GM18870 (cell line): ENCODE results near the gene TLR10.
"Not testable (repeated sequence)": the region's sequence is repeated elsewhere in the genome, so short reads cannot be mapped to it uniquely, and the experiment has no call there.

Experiments
- ATAC-seq: cut with Tn5 transposase; IDR thresholded peaks from one replicate; pipeline ENCODE4 v1.9.1; 2021; ENCODE audit warnings: moderate library complexity; ENCODE audit not compliant: unreplicated experiment

TLR10 gene, protein sequence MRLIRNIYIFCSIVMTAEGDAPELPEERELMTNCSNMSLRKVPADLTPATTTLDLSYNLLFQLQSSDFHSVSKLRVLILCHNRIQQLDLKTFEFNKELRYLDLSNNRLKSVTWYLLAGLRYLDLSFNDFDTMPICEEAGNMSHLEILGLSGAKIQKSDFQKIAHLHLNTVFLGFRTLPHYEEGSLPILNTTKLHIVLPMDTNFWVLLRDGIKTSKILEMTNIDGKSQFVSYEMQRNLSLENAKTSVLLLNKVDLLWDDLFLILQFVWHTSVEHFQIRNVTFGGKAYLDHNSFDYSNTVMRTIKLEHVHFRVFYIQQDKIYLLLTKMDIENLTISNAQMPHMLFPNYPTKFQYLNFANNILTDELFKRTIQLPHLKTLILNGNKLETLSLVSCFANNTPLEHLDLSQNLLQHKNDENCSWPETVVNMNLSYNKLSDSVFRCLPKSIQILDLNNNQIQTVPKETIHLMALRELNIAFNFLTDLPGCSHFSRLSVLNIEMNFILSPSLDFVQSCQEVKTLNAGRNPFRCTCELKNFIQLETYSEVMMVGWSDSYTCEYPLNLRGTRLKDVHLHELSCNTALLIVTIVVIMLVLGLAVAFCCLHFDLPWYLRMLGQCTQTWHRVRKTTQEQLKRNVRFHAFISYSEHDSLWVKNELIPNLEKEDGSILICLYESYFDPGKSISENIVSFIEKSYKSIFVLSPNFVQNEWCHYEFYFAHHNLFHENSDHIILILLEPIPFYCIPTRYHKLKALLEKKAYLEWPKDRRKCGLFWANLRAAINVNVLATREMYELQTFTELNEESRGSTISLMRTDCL

DNA sequence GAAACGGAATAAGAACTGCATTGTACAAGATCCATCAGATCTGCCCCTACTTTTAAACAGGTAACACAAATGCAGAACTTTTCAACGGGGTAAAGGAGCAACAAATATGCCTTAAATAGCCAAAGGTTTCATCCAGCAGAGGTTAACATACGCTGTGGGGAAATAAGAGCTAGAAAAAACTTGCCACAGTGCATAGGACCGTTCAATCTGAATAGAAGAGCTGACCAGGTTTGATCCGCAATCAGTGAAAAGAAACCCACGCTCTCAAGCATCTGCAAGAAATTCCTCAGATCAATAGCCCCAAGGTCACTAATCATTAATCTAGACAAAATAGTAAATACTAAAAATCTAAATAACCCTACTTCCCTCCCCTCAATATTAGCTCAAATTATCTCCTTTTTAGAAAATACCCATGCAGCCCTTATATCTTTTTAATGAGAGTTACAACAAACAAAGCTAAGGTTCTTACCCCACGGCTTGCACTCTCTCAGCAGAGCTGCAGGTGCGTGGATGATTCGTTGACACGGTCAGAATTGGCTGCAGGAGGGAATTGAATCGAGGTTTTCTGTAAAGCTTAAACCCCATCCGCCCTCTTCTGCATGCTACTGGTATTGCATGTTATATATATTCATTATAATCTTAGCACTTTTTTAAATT, at the start of gene TLR10:
Gene TLR10 (minus strand): TSS at position 539 of the 657 bp plus-strand sequence. CDS start 7,400 bp downstream, outside the sequence.
- ATAC-seq = peak; percentile 54

DNA sequence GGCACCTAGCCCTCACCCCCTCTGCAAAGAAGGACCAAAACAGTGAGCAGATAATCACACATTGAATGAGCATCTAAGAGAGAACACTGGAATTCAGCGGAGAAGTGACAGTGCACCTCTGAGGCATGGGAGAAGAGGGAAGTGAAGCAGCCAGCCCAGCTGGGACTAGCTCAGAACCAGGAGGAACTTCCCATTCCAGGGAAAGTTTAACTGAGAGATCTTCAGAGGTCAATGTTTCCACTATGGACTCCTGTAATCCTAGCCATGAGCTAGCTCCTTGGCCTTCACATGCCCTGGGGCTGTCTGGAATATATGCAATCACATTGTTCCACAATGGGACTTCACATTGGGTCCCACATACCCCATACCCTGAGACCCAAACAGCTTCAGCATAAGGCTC, 49.4 kb upstream of the TLR10 start:
- ATAC-seq = no peak

DNA sequence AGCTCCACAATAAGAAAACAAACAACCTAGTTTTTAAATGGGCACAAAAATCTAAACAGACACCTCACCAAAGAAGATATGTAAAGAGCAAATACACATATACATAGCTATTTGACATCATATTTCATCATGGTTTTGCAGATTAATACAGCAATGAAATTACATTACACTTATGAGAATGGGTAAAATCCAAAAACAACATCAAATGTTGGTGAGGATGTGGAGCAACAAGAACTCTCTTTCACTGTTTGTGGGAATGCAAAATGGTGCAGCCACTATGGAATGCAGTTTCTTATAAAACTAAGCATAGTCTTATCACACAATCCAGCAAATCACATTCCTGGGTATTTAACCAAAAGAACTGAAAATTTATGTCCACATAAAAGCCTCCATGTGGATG, 48.9 kb upstream of the TLR10 start:
- no peak for ATAC-seq

DNA sequence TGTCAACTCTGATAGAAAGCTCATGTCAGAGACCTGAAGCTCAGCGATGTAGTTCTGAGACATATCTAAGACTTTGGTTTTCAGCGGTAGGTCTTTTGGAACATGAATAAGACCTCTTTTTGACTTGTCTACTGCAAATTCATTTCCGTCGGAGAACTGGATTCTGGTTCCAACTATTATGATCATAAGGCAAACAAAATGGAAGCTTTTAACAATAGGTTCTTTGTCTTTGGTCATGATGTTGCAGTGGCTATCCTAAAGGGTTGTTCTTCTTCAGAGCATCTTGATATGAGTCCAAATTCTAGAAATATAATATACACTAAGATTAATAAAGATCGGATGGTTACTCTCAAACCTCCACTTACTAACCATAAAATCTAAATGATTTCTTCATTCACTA, 46.4 kb upstream of the TLR10 start:
- no peak for ATAC-seq

DNA sequence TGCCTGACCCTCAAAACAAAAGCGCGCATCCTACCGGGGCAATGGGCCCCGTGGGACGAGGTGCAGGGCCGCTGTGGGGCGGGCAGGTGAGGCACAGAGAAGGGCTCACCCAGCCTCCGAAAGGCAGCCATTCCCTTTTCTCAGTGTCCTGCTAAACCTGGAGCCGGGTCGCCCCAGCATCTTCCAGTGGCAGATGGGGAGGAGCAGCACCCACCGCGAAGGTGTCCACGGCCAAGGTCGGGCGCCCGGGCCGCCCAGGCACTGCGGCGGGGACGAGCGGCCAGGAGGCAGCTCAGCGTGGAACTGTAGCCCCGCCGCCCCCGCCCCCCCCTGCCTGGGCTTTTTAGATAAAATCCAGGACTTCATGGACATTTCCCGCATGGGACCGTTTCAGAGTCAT, 41.0 kb upstream of the TLR10 start:
- no peak for ATAC-seq

DNA sequence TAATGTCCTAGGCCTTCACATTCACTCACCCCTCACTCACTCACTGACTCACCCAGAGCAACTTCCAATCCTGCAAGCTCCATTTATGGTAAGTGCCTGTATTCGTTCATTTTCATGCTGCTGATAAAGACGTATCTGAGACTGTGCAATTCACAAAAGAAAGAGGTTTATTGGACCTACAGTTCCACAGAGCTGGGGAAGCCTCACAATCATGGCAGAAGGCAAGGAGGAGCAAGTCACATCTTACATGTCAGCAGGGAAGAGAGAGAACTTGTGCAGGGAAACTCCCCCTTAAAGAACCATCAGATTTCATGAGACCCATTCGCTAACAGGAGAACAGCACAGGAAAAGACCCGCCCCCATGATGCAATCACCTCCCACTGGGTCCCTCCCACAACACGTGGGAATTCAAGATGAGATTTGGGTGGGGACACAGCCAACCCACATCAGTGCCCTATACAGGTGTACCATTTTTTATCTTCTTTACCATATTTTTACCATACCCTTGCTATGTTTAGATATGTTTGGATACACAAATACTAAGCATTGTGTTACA, 40.0 kb upstream of the TLR10 start:
- no peak for ATAC-seq

DNA sequence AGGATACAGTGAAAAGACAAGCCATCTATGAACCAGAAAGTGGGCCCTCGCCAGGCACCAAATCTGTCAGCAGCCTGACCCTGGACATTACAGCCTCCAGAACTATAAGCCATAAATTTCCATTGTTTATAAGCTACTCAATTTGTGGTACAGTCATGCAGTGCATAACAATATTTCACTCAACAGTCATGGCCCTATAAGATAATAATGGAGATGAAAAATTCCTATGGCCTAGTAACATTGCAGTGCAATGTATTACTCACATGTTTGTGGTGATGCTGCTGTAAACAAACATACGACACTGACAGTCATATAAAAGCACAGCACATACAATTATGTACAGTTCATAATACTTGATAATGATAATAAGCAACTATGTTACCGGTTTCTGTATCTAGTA, 38.9 kb upstream of the TLR10 start:
- no peak for ATAC-seq

DNA sequence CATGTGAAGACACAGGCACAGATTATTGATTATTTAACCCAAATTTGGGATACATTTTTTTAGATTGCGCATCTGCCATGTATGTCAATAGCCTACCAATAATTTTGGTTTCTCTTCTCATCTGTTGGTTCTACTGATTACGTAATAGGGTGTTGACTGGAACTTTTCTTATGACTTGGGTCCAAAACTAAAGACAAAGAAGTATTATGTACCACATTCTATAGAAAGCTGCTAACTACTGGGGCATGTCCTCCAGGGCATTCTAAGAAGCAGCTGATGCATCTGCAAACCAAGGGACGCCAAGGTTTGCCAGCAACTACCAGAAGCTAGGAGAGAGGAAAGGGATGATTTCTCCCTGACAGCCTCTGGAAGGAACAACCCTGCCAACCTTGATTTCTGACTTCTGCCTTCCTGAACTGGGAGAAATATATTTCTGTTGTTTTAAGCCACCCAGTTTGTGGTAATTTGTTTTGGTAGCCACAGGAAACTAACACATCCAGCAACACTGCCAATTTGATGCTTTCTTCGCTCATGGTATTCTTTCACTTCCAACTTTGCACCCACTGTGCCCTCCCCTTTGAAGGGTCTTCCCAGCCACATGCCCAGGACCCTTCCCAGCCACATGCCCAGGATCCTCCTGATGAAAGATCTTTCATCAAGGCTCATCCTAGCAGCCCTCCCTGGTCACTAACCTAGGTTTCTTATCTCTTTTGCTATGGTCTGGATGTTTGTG, 37.7 kb upstream of the TLR10 start:
- peak; percentile 43 for ATAC-seq

DNA sequence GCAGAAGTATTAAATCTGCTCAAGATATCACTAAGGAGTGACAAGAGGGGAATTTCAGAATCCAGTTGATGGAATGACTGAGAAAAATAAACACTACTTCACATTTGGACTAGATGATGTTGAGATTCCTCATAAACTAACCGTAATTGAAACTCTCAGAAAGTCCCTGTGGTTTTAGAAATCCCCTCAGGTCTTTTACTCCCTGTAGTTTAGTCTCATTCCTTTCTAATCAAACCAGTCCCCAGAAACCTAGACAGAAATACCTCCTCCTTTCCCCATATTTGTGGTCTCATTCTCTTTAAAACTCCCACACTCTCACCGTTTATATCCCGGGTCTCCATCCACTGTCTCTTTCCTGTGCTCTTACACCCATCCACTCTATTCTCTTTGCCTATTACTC, 36.8 kb upstream of the TLR10 start:
- peak; percentile 31 for ATAC-seq

DNA sequence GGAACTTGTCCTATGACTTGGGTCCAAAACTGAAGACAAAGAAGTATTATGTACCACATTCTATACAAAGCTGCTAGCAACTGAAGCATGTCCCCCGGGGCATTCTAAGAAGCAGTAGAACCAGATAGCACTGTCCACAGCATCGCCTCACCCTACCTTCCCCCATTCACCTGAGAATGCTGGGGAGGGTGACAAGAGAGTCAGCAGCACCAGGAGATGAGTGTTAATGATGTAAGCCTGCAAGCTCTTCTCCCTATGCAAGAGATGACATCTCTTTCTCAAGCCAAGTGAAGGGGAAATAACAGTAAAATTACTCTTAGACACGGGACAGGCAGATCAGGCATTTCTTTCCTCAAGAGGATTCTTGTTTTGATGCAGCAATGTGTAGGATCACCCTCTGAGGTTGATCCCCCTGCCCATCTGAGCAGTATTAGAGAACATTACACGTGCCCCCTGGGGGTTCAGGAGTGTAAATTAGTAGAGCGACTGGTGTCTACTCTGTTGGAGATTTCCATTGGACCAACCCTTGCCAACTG, 35.7 kb upstream of the TLR10 start:
- peak; percentile 42 for ATAC-seq

DNA sequence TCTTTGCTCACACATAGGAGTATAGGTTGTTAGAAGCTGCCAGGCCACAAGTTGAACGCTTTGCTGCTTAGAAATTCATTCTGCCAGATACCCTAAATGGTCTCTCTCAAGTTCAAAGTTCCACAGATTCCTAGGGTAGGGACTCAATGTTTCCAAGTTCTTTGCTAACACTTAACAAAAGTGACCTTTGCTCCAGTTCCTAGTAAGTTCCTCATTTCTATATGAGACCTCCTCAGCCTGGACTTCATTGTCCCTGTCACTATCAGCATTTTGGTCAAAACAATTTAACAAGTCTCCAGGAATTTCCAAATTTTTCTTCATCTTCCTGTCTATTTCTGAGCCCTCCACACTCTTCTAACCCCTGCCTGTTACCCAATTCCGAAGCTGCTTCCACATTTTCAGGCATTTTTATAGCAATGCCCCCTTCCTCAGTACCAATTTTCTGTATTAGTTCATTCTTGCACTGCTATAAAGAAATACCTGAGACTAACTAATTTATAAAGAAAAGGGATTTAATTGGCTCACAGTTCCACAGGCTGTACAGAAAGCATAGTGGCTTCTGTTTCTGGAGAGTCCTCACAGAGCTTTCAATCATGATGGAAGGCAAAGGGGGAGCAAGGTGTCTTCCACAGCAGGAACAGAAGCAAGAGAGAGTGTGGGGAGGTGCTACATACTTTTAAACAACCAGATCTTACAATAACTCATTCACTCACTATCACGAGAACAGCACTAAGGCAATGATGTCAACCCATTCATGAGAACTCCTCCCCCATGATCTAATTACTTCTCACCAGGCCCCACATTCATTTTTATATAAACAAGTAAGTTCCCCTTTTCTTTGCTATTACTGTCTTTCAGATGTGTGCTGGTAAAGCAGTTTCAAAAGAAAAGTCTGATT, 33.3 kb upstream of the TLR10 start:
- ATAC-seq = no peak

DNA sequence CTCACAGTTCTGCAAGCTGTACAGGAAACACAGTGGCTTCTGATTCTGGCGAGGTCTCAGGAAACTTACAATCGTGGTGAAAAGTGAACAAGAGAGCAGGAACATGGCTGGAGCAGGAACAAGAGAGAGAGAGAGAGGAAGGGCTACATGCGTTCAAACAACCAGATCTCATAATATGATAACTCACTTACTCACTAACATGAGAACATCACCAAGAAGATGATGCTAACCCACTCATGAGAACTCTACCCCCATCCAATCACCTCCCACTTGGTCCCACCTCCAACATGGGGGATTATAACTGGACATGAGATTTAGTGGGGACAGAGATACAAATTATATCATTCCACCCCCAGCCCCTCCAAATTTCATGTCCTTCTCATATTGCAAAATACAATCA, 31.6 kb upstream of the TLR10 start:
- no peak for ATAC-seq

DNA sequence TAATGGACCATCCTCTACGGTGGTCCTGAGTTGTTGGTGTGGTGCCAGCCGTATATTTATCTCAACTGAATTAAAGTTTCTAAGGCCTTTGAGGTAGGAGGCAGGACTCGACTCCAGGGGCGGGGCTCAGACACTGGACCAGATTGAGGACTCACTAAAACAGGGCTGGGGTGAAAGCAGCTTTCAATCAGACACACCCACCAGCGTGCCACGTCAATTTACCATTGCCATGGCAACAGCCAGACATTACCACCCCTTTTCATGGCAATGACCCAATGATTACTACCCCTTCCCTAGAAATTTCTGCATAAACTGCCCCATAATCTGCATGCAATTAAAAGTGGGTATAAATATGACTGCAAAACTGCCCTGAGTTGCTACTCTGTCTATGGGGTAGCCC, 28.5 kb upstream of the TLR10 start:
- ATAC-seq = no peak

DNA sequence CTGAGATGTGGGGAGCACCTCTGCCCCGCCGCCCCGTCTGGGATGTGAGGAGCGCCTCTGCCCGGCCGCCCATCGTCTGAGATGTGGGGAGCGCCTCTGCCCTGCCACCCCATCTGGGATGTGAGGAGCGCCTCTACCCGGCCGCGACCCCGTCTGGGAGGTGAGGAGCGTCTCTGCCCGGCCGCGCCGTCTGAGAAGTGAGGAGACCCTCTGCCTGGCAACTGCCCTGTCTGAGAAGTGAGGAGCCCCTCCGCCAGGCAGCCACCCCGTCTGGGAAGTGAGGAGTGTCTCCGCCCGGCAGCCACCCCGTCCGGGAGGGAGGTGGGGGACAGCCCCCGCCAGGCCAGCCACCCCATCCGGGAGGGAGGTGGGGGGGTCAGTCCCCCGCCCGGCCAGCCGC, 24.7 kb upstream of the TLR10 start:
- not testable (repeated sequence) for ATAC-seq

DNA sequence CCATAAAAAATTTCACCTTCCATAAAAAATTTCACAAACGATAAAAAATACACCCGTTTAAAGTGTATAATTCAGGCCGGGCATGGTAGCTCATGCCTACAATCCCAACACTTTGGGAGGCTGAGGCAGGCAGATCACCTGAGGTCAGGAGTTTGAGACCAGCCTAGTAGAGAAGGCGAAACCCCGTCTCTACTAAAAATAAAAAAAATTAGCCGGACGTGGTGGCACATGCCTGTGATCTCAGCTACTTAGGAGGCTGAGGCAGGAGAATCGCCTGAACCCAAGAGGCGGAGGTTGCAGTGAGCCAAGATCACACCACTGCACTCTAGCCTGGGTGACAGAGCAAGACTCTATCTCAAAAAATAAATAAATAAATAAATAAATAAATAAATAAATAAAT, 23.5 kb upstream of the TLR10 start:
- ATAC-seq = not testable (repeated sequence)

DNA sequence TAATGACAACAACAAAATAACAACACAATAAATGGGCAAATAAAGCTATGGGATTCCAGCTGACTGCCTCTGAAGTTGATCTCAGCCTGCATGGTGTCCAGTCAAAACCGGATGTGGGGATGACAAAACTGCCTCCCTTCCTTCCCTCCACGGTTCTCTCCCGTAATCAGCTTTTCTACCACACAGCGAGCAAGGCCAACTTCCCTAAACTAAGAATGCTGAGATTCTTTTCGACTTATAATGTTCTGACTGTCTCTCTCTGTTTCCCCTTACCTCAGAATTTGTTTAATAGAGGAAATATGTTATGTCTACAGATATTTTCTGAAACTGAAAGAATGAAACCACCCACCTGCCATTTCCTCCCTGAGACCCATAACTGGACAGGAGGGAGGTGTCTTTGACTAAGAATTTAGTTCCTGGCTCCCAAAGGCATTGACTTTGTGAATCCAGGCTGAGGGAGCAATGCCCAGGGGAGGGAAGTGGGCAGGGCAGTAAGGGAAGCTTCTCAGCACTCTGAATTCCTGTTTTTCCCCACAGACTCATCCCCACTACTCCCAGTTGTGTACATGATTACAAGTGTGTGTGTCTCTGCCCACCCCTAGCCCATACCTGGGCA, 22.8 kb upstream of the TLR10 start:
- ATAC-seq = peak; percentile 87

DNA sequence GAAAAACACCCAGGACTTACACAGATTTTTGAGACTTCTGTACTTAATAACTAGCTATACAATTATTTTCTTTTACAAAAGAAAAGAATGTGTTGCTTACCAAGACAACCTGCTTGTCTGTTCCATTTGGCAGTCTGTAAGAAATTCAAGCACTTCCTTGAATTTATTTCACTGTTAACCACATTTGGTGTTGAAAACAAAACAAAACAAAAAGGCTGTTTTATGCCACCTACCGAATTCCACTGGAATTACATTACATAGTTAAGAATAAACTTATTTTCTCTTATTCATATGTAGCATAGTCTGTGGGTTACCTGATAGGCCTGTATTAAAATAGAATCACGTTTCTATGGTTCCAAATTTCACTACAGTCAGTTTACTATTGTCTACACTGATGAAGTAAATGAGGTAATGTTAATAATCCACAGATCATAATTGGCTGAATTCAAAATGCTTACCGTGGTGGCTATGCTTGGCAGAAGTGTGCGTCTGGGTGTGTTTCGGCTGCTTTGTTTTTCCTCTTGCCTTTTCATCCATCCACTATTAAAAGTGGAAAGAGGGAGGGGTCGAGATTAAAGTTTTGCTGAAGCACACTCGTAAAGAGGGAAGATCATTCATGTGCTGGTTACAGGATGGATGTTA, 22.0 kb upstream of the TLR10 start, which contains the start of gene TLR1:
Gene TLR1 (minus strand): TSS at position 138 of the 642 bp plus-strand sequence. CDS start 5,960 bp downstream, outside the sequence.
- no peak for ATAC-seq
